H7 (cell line): ENCODE results near the gene ALDH1A2. TPM values are rescaled to one million over a fixed set of nuclear protein-coding genes. Genes with fewer than 3 reads are reported as not detected.
A peak's percentile ranks its signal among the peaks of the same experiment; 100 is the strongest.

ENCODE experiments used
- DNase-seq: peaks from one replicate; pipeline ENCODE4 v3.0.0; 2012
- H3K27me3 ChIP-seq: 2 replicates; pipeline ENCODE4 v1.6.0; 2011; ENCODE audit warnings: mild to moderate bottlenecking, low read length; ENCODE audit not compliant: control insufficient read depth, insufficient read depth
- H3K36me3 ChIP-seq: replicated peaks from 2 replicates; pipeline ENCODE4 v1.5.1; 2011; ENCODE audit warnings: low read length; ENCODE audit not compliant: control insufficient read depth, insufficient read depth
- H3K4me3 ChIP-seq: 2 replicates; pipeline ENCODE4 v1.5.1; 2011; ENCODE audit warnings: low read depth, mild to moderate bottlenecking, control low read depth, low read length, moderate library complexity; ENCODE audit not compliant: insufficient read depth
- total RNA-seq: library from RNA; depleted of rRNA; stranded (reverse); fragments of >200 nt; shearing (Covaris generic); gene quantifications from 2 replicates; pipeline ENCODE4 v1.2.3, GENCODE V29; 2014

The ALDH1A2 gene
- total RNA-seq, 1 experiment from 2014 or later: 0.10 TPM

DNA sequence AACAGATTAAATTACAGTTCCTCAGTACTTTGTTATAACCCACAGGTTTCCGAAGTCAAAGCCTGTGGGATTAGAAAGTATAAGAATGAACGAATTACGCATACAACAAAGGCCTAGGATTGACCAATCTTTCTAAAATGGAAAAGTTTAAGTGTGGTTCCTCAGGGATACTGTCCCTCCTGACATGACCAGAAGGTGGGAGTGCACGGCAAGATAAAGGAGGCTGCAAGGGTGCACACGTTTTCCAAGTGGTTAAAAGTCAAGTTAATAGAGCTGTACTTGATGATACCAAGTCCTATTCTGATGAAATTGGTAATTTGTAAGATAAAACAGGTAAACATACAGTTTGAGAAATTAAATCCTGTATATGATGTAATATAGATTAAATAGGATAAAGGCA, 96.2 kb downstream of the ALDH1A2 start:
- no peaks in the 10 kb centered on the region; the same call in 1 of the 2 replicates for H3K27me3 ChIP-seq
- DNase-seq: peak; percentile 29
- no peak overlapping the region for H3K4me3 ChIP-seq
- no peaks in the 10 kb centered on the region for H3K36me3 ChIP-seq

GRCh38 chr15:57962887-57963286, 102.6 kb downstream of the ALDH1A2 start:
- no peak for DNase-seq
- H3K27me3 ChIP-seq: no peaks in the 10 kb centered on the region; the same call in 1 of the 2 replicates
- H3K36me3 ChIP-seq: no peaks in the 10 kb centered on the region
- no peak overlapping the region for H3K4me3 ChIP-seq

DNA sequence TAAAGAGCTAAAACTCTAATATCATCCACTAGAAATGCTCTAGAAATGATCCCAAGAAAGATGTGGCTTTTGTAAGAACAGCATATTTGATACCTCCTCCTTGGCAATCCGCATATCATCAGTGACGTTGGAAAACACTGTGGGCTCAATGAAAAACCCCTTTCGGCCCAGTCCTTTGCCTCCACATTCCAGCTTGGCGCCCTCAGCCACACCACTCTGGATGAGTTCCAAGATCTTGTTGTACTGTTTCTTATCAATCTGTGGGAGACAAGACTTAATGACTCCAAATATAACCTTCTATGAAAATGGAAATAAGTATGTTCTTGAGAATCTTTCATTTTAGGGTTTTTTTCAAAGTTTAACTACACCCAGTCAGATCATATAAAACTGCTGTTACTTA, 103.6 kb downstream of the ALDH1A2 start:
- Histone ChIP-seq H3K27me3 (no peaks in the 10 kb centered on the region; the same call in 1 of the 2 replicates), H3K36me3 (no peaks in the 10 kb centered on the region), H3K4me3 (no peak overlapping the region)
- DNase-seq: no peak

DNA sequence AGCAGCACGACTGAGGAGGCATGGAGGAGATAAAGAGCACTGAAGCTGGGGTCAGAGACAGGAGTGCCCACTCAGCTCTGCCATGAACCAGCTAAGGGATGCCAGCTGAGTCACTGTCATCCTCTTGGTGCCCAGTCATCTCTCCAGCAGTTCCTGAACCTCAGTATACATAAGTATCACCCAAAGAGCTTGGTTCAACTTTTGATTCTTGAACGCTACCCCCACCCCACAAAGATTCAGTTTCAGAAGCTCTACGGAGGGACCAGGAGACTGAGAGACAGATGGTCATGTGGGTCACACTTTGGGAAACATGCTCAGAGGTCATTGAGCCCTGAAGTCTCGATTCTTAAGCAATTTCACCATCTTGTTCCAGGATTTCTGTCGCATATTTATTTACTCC, 108.4 kb downstream of the ALDH1A2 start:
- no peaks in the 10 kb centered on the region; the same call in 1 of the 2 replicates for H3K27me3 ChIP-seq

GRCh38 chr15:57953874-57954273, 111.6 kb downstream of the ALDH1A2 start:
- no peak overlapping the region for H3K4me3 ChIP-seq
- DNase-seq: no peak
- H3K27me3 ChIP-seq: no peaks in the 10 kb centered on the region; the same call in 1 of the 2 replicates
- no peaks in the 10 kb centered on the region for H3K36me3 ChIP-seq

More for the DNA sequence above, 108.4 kb downstream of the ALDH1A2 start:
- no peaks in the 10 kb centered on the region for H3K36me3 ChIP-seq
- DNase-seq: no peak
- H3K4me3 ChIP-seq: no peak overlapping the region

DNA sequence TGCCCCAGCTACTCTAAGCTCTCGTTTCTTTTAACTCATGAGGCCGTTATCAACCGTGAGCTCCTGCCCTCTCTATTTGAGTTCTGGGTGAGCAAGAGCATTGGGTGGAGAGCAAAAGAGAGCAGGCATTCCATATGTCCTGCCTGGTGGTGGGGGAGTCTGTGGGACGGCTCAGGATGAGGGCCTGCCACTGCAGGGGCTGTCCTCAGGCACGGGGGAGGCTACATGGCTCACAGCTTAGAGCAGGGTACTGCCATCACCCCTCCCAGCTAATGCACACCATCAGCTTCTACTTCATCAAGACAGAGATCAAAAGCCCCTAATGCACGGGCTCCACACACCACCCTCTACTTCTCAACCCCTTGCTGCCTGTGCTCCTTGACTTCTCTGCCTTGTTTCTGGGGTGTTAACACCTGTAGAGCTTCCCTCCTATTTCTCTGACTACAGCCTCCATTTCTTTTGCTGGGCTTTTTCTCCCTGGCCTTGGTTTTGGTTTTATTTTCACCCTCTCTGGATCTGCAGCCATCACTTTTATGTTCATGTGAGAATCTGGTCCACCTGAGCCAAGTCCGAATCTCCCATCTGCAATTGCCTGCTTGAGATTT, 114.1 kb downstream of the ALDH1A2 start:
- H3K4me3 ChIP-seq: no peak overlapping the region
- DNase-seq: no peak

GRCh38 chr15:57950381-57950946, 115.0 kb downstream of the ALDH1A2 start:
- Histone ChIP-seq H3K27me3 (no peaks in the 10 kb centered on the region; the same call in 1 of the 2 replicates), H3K4me3 (no peak overlapping the region), H3K36me3 (no peaks in the 10 kb centered on the region)
- DNase-seq: no peak

More for the DNA sequence above, 114.1 kb downstream of the ALDH1A2 start:
- no peaks in the 10 kb centered on the region for H3K36me3 ChIP-seq
- no peaks in the 10 kb centered on the region; the same call in 1 of the 2 replicates for H3K27me3 ChIP-seq

DNA sequence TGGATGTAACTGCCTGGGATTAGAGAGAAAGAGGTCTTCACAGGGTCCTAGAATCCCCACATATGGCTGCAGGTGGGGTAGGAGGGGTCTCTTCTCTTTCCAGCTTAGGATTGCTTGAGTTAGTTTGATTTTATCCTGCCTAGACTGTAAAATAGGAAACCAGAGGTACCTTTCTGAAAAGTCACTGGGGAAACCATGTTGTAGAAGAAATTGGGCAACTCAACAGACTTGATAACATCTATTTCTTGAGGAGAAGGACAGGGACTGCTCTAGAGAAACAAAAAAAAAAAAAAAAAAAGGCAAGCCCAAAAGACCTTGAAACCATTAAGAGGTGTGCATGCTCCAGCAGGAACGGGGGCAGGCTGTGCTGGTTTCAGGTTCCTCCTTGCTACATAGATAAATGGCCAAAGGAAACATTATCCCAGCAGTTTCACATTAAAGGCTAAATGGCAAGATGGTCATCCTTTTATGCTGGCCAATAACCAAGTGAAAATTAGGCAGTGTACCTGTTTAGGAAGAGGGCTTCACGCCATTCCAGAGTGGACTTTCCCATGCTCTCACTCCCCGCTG, 116.1 kb downstream of the ALDH1A2 start:
- Histone ChIP-seq H3K4me3 (no peak overlapping the region), H3K36me3 (no peaks in the 10 kb centered on the region), H3K27me3 (no peaks in the 10 kb centered on the region; the same call in 1 of the 2 replicates)
- no peak for DNase-seq

- Histone ChIP-seq H3K27me3 (no peaks in the 10 kb centered on the region; the same call in 1 of the 2 replicates), H3K36me3 (no peaks in the 10 kb centered on the region), H3K4me3 (no peak overlapping the region)
- DNase-seq: no peak
These were observed 116.9 kb downstream of the ALDH1A2 start for GRCh38 chr15:57948351-57949289.

- no peaks in the 10 kb centered on the region for H3K36me3 ChIP-seq
- no peak overlapping the region for H3K4me3 ChIP-seq
- H3K27me3 ChIP-seq: no peaks in the 10 kb centered on the region; the same call in 1 of the 2 replicates
- DNase-seq: peak; percentile 50
These were observed 117.7 kb downstream of the ALDH1A2 start for GRCh38 chr15:57947781-57948180.

DNA sequence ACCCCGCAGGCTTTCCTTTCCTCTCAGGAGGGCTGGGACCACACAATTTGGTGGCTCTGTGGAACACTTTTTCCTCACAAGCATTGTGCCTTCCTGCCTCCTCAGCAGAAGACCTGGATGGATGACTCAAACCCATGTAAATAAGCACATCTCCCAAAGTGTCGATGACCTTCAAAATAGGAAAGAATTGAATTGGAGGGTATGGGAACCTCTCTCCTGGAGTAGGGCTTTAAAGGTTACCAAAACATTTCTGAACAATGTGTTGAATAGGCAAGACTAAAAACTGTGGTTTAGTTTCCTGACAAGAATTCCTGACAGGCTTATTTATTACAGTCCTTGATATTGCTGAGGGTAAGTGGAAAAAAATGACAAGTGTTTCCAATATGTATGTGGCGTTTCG, 118.2 kb downstream of the ALDH1A2 start:
- no peak for DNase-seq
- Histone ChIP-seq H3K36me3 (no peaks in the 10 kb centered on the region), H3K27me3 (no peaks in the 10 kb centered on the region; the same call in 1 of the 2 replicates), H3K4me3 (no peak overlapping the region)

DNA sequence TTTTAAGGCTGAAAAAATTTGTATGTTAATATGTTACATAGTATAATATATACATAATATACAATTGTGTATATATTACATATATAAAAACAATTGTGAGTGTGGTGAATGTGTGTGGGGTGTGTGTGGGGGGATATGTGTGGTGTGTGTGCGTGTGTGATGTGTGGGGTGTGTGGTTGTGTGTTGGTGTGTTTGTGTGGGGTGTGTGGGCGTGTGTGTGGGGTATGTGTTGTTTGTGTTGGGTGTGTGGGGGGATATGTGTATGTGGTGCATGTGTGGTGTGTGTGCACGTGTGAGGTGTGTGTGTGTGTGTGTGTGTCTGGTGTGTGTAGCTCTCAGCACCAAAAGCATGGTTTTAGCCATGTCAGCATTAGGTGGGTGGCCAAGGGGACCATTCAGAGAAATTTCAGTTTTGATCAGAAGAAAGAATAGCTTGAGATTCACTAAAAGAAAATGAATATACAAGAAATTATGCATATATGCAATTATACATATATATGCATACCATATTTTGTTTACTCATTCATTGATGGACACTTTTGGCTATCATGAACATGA, 118.9 kb downstream of the ALDH1A2 start:
- H3K4me3 ChIP-seq: no peak overlapping the region
- no peak for DNase-seq
- H3K36me3 ChIP-seq: no peaks in the 10 kb centered on the region
- no peaks in the 10 kb centered on the region for H3K27me3 ChIP-seq

- DNase-seq: no peak
- H3K36me3 ChIP-seq: no peaks in the 10 kb centered on the region
- no peaks in the 10 kb centered on the region for H3K27me3 ChIP-seq
- no peak overlapping the region for H3K4me3 ChIP-seq
These were observed 119.9 kb downstream of the ALDH1A2 start for GRCh38 chr15:57945616-57946015.

- no peaks in the 10 kb centered on the region for H3K36me3 ChIP-seq
- no peak for DNase-seq
- H3K4me3 ChIP-seq: no peak overlapping the region
- no peaks in the 10 kb centered on the region for H3K27me3 ChIP-seq
These were observed 121.6 kb downstream of the ALDH1A2 start for GRCh38 chr15:57943754-57944420.
